Thyroid gland (tissue), 4 donors: Measurements from ENCODE around the gene PHACTR1. TPM values are rescaled to one million over a fixed set of nuclear protein-coding genes. Genes with fewer than 3 reads are reported as not detected.

ENCODE experiments used
- DNase-seq, 2 donors: peaks; one replicate each; pipeline ENCODE4 v3.0.0-alpha.2; 2019
- H3K27ac ChIP-seq, 3 donors: fragments of 200-600 bp; sonication (generic); 1 replicate in 2 of 3; 2 replicates in 1 of 3; pipeline ENCODE4 v1.5.1; 2016 to 2019; ENCODE audit warnings: mild to moderate bottlenecking in 1 of 3, moderate library complexity in 1 of 3
- H3K27me3 ChIP-seq: fragments of 200-600 bp; sonication (generic); one replicate; pipeline ENCODE4 v1.5.1; 2019
- H3K36me3 ChIP-seq, 2 donors: fragments of 200-600 bp; sonication (generic); one replicate each; pipeline ENCODE4 v1.5.1; 2016 to 2019
- H3K4me1 ChIP-seq, 2 donors: fragments of 200-600 bp; sonication (generic); one replicate each; pipeline ENCODE4 v1.5.1; 2017 to 2019
- H3K4me3 ChIP-seq, 3 donors: fragments of 200-600 bp; sonication (generic); replicated peaks in 1 of 3; 1 replicate in 2 of 3; 2 replicates in 1 of 3; pipeline ENCODE4 v1.5.1; 2016; ENCODE audit warnings: mild to moderate bottlenecking in 1 of 3
- H3K9me3 ChIP-seq: fragments of 200-600 bp; sonication (generic); one replicate; pipeline ENCODE4 v1.5.1; 2017
- POLR2A ChIP-seq, 2 donors: fragments of 450-650 bp; IDR thresholded peaks; one replicate each; pipeline ENCODE4 v1.6.1; 2017; ENCODE audit warnings: antibody characterized with exemption in 2 of 2, mild to moderate bottlenecking in 2 of 2, moderate library complexity in 1 of 2
- WGBS, 2 donors: methylation state at CpG; one replicate each; pipeline ENCODE4 v1.1.5; 2017; 5-methylcytosine and 5-hydroxymethylcytosine counted together
- intact Hi-C: fragments of 100-400 bp; cut with DNase I; formaldehyde crosslinking; loops from one replicate; pipeline ENCODE4 v1.15.1; 2023
- total RNA-seq, 4 donors: library from RNA; depleted of rRNA; stranded (reverse); fragments of >200 nt; gene quantifications; one replicate each; pipeline ENCODE4 v1.2.3, GENCODE V29; 2016
- TF ChIP-seq, protein P1 (sequence below), 6 experiments: fragments of 200-600 bp in 3 of 6; fragments of 450-650 bp in 3 of 6; sonication (generic) in 3 of 6; IDR thresholded peaks; one replicate each; pipeline ENCODE4 v1.5.1; 2016 to 2019; ENCODE audit warnings: antibody characterized with exemption in 6 of 6, mild to moderate bottlenecking in 2 of 6, inconsistent platforms in 1 of 6, moderate library complexity in 1 of 6

The PHACTR1 gene
- total RNA-seq, 4 donors from 2014 or later: 2.9 to 8.6 (median 4.4) TPM

DNA sequence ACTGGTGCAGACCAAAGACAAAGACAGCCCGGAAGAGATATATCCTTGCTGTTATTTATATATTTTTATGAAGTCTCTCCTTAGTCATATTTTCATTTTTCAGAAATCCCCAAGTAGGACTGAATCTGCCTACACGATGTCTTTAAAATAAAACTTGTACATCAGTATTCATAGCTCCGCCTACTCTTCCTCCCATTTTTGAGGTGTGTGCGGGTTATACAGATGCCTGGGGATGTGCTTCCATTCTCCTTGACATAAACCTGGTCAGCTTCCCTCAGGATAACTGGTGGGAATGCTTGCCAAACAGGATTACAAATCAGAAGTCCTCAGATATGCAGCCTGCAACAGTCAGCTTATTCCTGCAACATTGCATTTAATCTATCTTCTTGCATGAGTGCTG is 264.2 kb downstream of the PHACTR1 start:
- H3K4me3 ChIP-seq: no peak overlapping the region
- no peaks in the 10 kb centered on the region for H3K4me1 ChIP-seq
- TF ChIP-seq, protein P1, sequence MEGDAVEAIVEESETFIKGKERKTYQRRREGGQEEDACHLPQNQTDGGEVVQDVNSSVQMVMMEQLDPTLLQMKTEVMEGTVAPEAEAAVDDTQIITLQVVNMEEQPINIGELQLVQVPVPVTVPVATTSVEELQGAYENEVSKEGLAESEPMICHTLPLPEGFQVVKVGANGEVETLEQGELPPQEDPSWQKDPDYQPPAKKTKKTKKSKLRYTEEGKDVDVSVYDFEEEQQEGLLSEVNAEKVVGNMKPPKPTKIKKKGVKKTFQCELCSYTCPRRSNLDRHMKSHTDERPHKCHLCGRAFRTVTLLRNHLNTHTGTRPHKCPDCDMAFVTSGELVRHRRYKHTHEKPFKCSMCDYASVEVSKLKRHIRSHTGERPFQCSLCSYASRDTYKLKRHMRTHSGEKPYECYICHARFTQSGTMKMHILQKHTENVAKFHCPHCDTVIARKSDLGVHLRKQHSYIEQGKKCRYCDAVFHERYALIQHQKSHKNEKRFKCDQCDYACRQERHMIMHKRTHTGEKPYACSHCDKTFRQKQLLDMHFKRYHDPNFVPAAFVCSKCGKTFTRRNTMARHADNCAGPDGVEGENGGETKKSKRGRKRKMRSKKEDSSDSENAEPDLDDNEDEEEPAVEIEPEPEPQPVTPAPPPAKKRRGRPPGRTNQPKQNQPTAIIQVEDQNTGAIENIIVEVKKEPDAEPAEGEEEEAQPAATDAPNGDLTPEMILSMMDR (IDR thresholded peaks at IDR 0.05): no peak
- no peak for TF ChIP-seq POLR2A (IDR thresholded peaks at IDR 0.05)
- 91 to 92% methylated on average over 4 of the region's 4 CpGs for WGBS, 2 donors
- H3K27me3 ChIP-seq: no peaks in the 10 kb centered on the region
- intact Hi-C loops: no loop called here
- no peaks in the 10 kb centered on the region for H3K9me3 ChIP-seq
- H3K36me3 ChIP-seq: no peaks in the 10 kb centered on the region
- no peak for DNase-seq
- H3K27ac ChIP-seq: no peak overlapping the region

DNA sequence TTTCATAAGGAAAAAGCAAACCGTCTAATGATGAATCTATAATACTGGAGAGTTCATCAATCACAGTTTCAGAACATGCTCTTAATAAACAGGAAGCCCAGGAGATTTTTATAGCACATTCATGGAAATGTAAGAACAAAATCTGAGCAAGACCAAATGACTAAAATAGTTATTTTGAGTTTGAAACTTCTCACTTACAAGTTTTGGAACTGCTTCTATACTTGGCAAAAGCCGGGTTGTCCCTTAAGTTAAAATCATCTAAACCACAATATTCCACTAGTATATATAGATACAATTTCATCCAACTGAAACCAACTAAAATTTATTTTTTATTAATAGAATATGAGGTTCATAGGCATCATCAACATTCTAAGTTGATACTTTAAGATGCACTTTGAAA is 268.2 kb downstream of the PHACTR1 start:
- Histone ChIP-seq H3K4me1 (no peaks in the 10 kb centered on the region), H3K27ac (no peak overlapping the region), H3K27me3 (no peaks in the 10 kb centered on the region), H3K4me3 (no peak overlapping the region), H3K9me3 (no peaks in the 10 kb centered on the region), H3K36me3 (no peaks in the 10 kb centered on the region)
- 77 to 83% methylated on average over 2 of the region's 2 CpGs for WGBS, 2 donors
- intact Hi-C loops: no loop called here
- TF ChIP-seq, protein P1 (IDR thresholded peaks at IDR 0.05): no peak
- no peak for TF ChIP-seq POLR2A (IDR thresholded peaks at IDR 0.05)
- DNase-seq: no peak

DNA sequence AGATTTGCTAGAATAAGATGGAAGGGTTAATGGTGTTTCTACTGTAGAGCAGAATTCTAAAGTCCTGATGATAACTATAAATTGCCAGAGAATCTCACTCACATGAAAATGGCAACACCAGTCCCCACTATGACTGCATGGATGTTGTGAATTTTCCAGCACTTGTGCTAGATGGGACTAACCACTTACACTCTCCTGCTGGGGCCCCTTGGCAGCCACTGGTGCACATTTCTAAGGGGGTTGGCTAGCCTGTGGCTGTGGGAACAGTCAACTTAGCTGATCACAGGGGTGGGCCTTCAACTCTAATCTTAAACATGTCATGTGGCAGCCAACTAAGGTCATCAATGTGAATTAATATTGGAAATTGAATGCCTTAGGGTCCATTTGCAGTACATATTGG is 271.2 kb downstream of the PHACTR1 start:
- DNase-seq: no peak
- H3K27me3 ChIP-seq: no peaks in the 10 kb centered on the region
- no peak overlapping the region for H3K27ac ChIP-seq
- no peak overlapping the region for H3K4me3 ChIP-seq
- H3K4me1 ChIP-seq: peaks cover 0 to 5% of the 10 kb centered on the region in 2 donors
- H3K9me3 ChIP-seq: no peaks in the 10 kb centered on the region
- TF ChIP-seq, protein P1 (IDR thresholded peaks at IDR 0.05): no peak
- no peak for TF ChIP-seq POLR2A (IDR thresholded peaks at IDR 0.05)
- H3K36me3 ChIP-seq: no peaks in the 10 kb centered on the region
- intact Hi-C loops: no loop called here

DNA sequence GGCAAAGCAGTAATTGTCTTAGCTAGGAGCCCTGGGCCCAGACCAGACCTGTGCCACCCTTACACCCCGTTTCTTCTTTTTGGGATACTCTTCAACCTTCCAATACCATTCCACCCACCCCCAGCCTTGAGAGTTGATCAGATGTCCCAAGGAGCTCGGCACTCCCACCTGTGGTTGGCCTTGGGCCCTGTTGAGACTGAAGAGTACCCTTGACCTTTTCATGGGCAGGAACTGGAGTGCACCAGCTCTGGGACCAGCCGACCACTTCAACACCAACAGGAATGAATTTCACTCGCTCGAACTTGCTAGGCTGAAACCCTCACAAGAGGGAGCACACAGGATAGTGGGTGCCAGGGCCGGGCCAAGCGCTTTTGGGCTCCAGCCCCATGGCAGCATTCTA is 273.6 kb downstream of the PHACTR1 start:
- H3K36me3 ChIP-seq: no peaks in the 10 kb centered on the region
- intact Hi-C loops: no loop called here
- TF ChIP-seq, protein P1 (IDR thresholded peaks at IDR 0.05): no peak
- no peak for TF ChIP-seq POLR2A (IDR thresholded peaks at IDR 0.05)
- no peaks in the 10 kb centered on the region for H3K27me3 ChIP-seq
- H3K9me3 ChIP-seq: no peaks in the 10 kb centered on the region
- WGBS, 2 donors: 54 to 79% methylated on average over 7 of the region's 7 CpGs
- peaks cover 0 to 5% of the 10 kb centered on the region in 2 donors for H3K4me1 ChIP-seq
- peak; percentile 58 to 66 for DNase-seq
- H3K4me3 ChIP-seq: no peak overlapping the region
- H3K27ac ChIP-seq: no peak overlapping the region

DNA sequence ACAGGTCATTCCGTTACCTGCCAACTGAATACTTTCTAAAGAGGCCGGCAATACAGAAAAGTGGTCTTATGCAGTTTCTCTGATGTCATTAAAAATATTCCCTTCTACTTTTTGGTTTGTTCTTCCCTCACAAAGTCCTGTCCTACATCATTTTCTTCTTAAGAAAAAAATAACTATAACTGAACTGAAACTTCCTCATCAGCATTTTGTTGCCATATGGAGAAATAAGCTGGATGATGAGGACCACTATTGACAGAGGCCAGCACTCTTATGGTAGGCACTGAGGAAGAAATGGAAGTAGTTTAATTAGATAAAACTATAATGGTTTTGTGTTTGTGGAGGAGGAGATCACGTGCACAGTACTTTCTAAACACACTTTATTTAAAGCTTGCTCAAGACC is 274.9 kb downstream of the PHACTR1 start:
- Histone ChIP-seq H3K36me3 (no peaks in the 10 kb centered on the region), H3K4me1 (peaks cover 0 to 5% of the 10 kb centered on the region in 2 donors), H3K27me3 (no peaks in the 10 kb centered on the region), H3K4me3 (no peak overlapping the region), H3K9me3 (no peaks in the 10 kb centered on the region), H3K27ac (no peak overlapping the region)
- TF ChIP-seq, protein P1 (IDR thresholded peaks at IDR 0.05): no peak
- TF ChIP-seq POLR2A (IDR thresholded peaks at IDR 0.05): no peak
- intact Hi-C loops: no loop called here
- 94 to 96% methylated on average over 3 of the region's 3 CpGs for WGBS, 2 donors
- DNase-seq: no peak
